OCI-LY7 (cell line): ENCODE measurements around the gene HSD11B1. TPM values are rescaled to one million over a fixed set of nuclear protein-coding genes. Genes with fewer than 3 reads are reported as not detected.

ENCODE experiments used
- BruUV-seq: library from RNA; stranded (reverse); fragments of 400-500 nt; replicated peaks from 2 replicates; lab custom pipeline; 2021; lab: Mats Ljungman, UMichigan
- CTCF ChIA-PET: fragments of 300-600 bp; sonication (Branson Sonifier 250); formaldehyde crosslinking; loops from one replicate; lab custom pipeline; 2022; ENCODE audit warnings: antibody characterized with exemption; ENCODE audit not compliant: unreplicated experiment; lab: Charles Lee
- POLR2A ChIA-PET: fragments of 300-600 bp; sonication (Branson Sonifier 250); formaldehyde crosslinking; loops from one replicate; lab custom pipeline; 2022; ENCODE audit warnings: antibody characterized with exemption; lab: Charles Lee
- DNase-seq: peaks from one replicate; pipeline ENCODE4 v3.0.0-alpha.2; 2015; ENCODE audit warnings: low spot score
- H2AFZ ChIP-seq: fragments of 200-600 bp; sonication (generic), shearing (Covaris generic); 2 replicates; pipeline ENCODE4 v1.6.1; 2014; ENCODE audit warnings: mild to moderate bottlenecking, antibody characterized with exemption, low read length, moderate library complexity
- H3K27ac ChIP-seq: fragments of 200-600 bp; sonication (generic); 2 replicates; pipeline ENCODE4 v1.5.1; 2014; ENCODE audit warnings: mixed run types, low read depth, mild to moderate bottlenecking, moderate library complexity, low read length, inconsistent platforms; ENCODE audit not compliant: poor library complexity, severe bottlenecking
- H3K36me3 ChIP-seq: fragments of 200-600 bp; sonication (generic); 2 replicates; pipeline ENCODE4 v1.6.1; 2014; ENCODE audit warnings: mild to moderate bottlenecking, antibody characterized with exemption, low read length, moderate library complexity, mixed read lengths; ENCODE audit not compliant: insufficient read depth
- H3K4me1 ChIP-seq: fragments of 200-600 bp; sonication (generic); 2 replicates; pipeline ENCODE4 v1.5.1; 2014; ENCODE audit warnings: mild to moderate bottlenecking, low read length; ENCODE audit not compliant: insufficient read depth, poor library complexity, severe bottlenecking
- H3K4me2 ChIP-seq: fragments of 200-600 bp; sonication (generic); 2 replicates; pipeline ENCODE4 v1.6.1; 2014; ENCODE audit warnings: mild to moderate bottlenecking, low read length
- H3K4me3 ChIP-seq: fragments of 200-600 bp; sonication (generic); 2 replicates; pipeline ENCODE4 v1.5.1; 2014; ENCODE audit warnings: mild to moderate bottlenecking, low read depth, low read length; ENCODE audit not compliant: poor library complexity, severe bottlenecking
- H3K79me2 ChIP-seq: fragments of 200-600 bp; sonication (generic); 2 replicates; pipeline ENCODE4 v1.6.1; 2016; ENCODE audit warnings: low read depth, mild to moderate bottlenecking, low read length, moderate library complexity, mixed read lengths; ENCODE audit not compliant: insufficient read depth
- H3K9me2 ChIP-seq: fragments of 200-600 bp; sonication (generic); 2 replicates; pipeline ENCODE4 v1.6.1; 2016; ENCODE audit warnings: mild to moderate bottlenecking, low read length, mixed read lengths; ENCODE audit not compliant: insufficient read depth
- H3K9me3 ChIP-seq: fragments of 200-600 bp; sonication (generic); 2 replicates; pipeline ENCODE4 v1.6.1; 2014; ENCODE audit warnings: mild to moderate bottlenecking, mixed run types, low read length, mixed read lengths
- H4K20me1 ChIP-seq: fragments of 200-600 bp; sonication (generic); 2 replicates; pipeline ENCODE4 v1.6.1; 2014; ENCODE audit warnings: mild to moderate bottlenecking, antibody characterized with exemption, low read length, moderate library complexity, mixed read lengths; ENCODE audit not compliant: insufficient read depth
- CTCF ChIP-seq: fragments of 200-600 bp; sonication (generic); conservative IDR thresholded peaks from 2 replicates; pipeline ENCODE4 v1.5.1; 2014; ENCODE audit warnings: mild to moderate bottlenecking, antibody characterized with exemption, low read length, moderate library complexity, mixed read lengths
- EZH2phosphoT487 ChIP-seq: fragments of 200-600 bp; sonication (generic); IDR thresholded peaks from 2 replicates; pipeline ENCODE4 v1.6.1; 2018; ENCODE audit warnings: low read depth, borderline replicate concordance, mild to moderate bottlenecking, mixed run types, antibody characterized with exemption, low read length, moderate library complexity, mixed read lengths
- intact Hi-C: fragments of 100-400 bp; cut with micrococcal nuclease; formaldehyde crosslinking; loops from one replicate; pipeline ENCODE4 v1.10.0; 2022; ENCODE audit not compliant: unreplicated experiment
- total RNA-seq, 2 experiments: library from RNA; depleted of rRNA in 1 of 2; stranded (reverse); fragments of >200 nt in 1 of 2; shearing (Covaris generic) in 1 of 2; gene quantifications; 2 replicates each; pipeline ENCODE4 v1.2.3, GENCODE V29; 2014 to 2022

HSD11B1 gene
- total RNA-seq, 2 experiments from 2014 or later = not detected

GRCh38 chr1:209674957-209675564 lies 29.6 kb upstream of the HSD11B1 start, which contains the start of gene G0S2:
TSS of gene G0S2 (plus strand) at chr1:209675412. CDS start at chr1:209675685, 273 bp downstream.
- no peak within 1 kb of the TSS for H2AFZ ChIP-seq
- intact Hi-C loops = no loop called here
- H3K36me3 ChIP-seq = no peaks in the 10 kb centered on the region
- no TSS peak for BruUV-seq
- H3K9me2 ChIP-seq = no peaks in the 10 kb centered on the region
- no peaks in the 10 kb centered on the region for H3K9me3 ChIP-seq
- H3K4me3 ChIP-seq = no peak within 1 kb of the TSS
- no peak within 1 kb of the TSS for H3K4me2 ChIP-seq
- TF ChIP-seq EZH2phosphoT487 = no peak
- no peak for TF ChIP-seq CTCF
- no peak for DNase-seq
- ChIA-PET POLR2A (interaction anchor here (0.7 kb wide), 1 partner anchor 20 kb away, joined by 3 read pairs; no protein-coding TSS in a partner anchor), CTCF (no interaction called here)
- no peaks in the 10 kb centered on the region for H3K4me1 ChIP-seq
- no peaks in the 10 kb centered on the region; the same call in 1 of the 2 replicates for H4K20me1 ChIP-seq
- no peaks in the 10 kb centered on the region for H3K79me2 ChIP-seq
- no peak within 1 kb of the TSS for H3K27ac ChIP-seq

GRCh38 chr1:209675565-209676154 lies 29.0 kb upstream of the HSD11B1 start:
- no peak overlapping the region for H3K4me3 ChIP-seq
- H4K20me1 ChIP-seq = no peaks in the 10 kb centered on the region; the same call in 1 of the 2 replicates
- no peaks in the 10 kb centered on the region for H3K36me3 ChIP-seq
- H3K27ac ChIP-seq = no peak overlapping the region
- intact Hi-C loops = no loop called here
- no peak overlapping the region for H2AFZ ChIP-seq
- DNase-seq = no peak
- H3K4me1 ChIP-seq = no peaks in the 10 kb centered on the region
- ChIA-PET POLR2A (no interaction called here), CTCF (no interaction called here)
- no peak overlapping the region for H3K4me2 ChIP-seq
- no peak for TF ChIP-seq EZH2phosphoT487
- no peak for TF ChIP-seq CTCF
- no peaks in the 10 kb centered on the region for H3K9me3 ChIP-seq
- no peaks in the 10 kb centered on the region for H3K9me2 ChIP-seq
- BruUV-seq = no TSS peak
- H3K79me2 ChIP-seq = no peaks in the 10 kb centered on the region

GRCh38 chr1:209678981-209679539 lies 25.6 kb upstream of the HSD11B1 start:
- intact Hi-C loops = no loop called here

More at GRCh38 chr1:209678981-209679539, 25.6 kb upstream of the HSD11B1 start:
- no peak overlapping the region for H3K27ac ChIP-seq
- no TSS peak for BruUV-seq
- H3K36me3 ChIP-seq = no peaks in the 10 kb centered on the region
- TF ChIP-seq CTCF (no peak), EZH2phosphoT487 (no peak)
- H3K4me2 ChIP-seq = no peak overlapping the region
- H3K9me2 ChIP-seq = no peaks in the 10 kb centered on the region
- ChIA-PET CTCF (no interaction called here), POLR2A (no interaction called here)
- H2AFZ ChIP-seq = no peak overlapping the region
- H3K79me2 ChIP-seq = no peaks in the 10 kb centered on the region
- DNase-seq = no peak
- no peaks in the 10 kb centered on the region for H3K9me3 ChIP-seq
- no peaks in the 10 kb centered on the region; the same call in 1 of the 2 replicates for H4K20me1 ChIP-seq
- no peak overlapping the region for H3K4me3 ChIP-seq
- no peaks in the 10 kb centered on the region for H3K4me1 ChIP-seq
